Muscle of back (tissue), 11 donors: ENCODE data around the gene ECHS1. TPM values are rescaled to one million over a fixed set of nuclear protein-coding genes. Genes with fewer than 3 reads are reported as not detected.

ENCODE experiments used
- DNase-seq, 3 donors: peaks; one replicate each; pipeline versions ENCODE4 v3.0.0 to v3.0.0-alpha.2; 2013
- polyA plus RNA-seq, 10 donors: library from polyadenylated mRNA; unstranded; fragments of 120-200 nt; gene quantifications; one replicate each; pipeline ENCODE4 v1.2.1, GENCODE V29; 2013; ENCODE audit not compliant: insufficient read length in 10 of 10

The ECHS1 gene
- polyA plus RNA-seq, 10 donors: 96.4 to 132 (median 123) TPM

- no peak for DNase-seq
These were observed 26.7 kb downstream of the ECHS1 start for GRCh38 chr10:133346413-133346812.

DNA sequence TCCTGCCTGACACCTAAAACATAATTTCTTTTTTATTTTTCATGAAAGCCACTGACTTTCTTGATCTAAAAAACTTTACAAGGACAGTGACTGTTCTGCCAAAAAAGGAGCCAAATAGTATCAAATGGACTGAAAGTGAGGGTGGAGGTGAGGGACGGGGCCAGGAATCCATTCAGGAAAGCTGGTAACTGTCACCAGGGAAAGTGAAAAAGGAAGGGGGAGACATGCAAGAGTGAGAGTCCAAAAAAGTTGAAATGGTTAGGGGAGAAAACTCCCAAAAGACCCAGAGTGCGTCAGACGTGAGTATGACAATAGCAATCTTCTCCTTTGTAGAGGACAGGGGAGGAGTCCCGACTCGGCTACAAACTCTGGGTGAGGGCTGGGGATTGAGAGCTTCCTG is 28.9 kb downstream of the ECHS1 start:
- DNase-seq: no peak

- no peak for DNase-seq
These were observed 29.6 kb downstream of the ECHS1 start for GRCh38 chr10:133343558-133343957.

DNA sequence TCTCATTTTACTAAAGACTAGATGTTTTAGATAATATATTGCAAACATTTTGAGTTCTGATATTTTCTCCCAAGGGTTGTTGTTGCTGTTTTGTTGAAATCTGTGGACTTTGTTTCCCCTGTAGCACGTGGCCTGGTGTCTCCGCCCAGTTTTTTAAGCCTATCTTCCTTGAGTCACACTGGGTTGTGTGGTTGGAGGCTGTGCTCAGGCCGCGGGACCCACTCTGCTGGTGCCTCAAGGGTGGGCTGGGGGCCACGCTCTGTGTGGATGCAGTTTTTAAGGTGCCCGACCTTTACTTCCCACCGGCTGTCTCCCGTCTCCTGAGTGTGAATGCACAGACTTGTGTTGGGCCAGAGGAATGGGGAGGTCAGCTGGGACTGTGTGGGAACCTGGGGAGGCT is 30.2 kb downstream of the ECHS1 start:
- DNase-seq: no peak

DNA sequence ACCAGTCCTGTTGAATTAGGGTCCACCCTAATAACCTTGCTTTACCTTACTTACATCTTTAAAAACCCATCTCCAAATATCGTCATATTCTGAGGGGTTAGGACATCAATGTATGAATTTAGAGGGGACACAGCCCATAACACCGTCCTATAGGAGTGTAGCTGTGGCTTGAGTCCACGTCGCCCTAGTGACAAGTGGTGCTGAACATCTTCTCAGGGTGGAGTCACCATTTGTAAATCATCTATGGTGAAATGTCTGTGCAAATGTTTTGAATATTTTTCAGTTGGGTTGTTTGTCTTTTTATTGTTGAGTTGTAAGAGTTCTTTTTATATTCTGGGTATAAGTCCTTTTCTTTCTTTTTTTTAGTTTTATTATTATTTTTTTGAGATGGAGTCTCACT is 31.2 kb downstream of the ECHS1 start:
- no peak for DNase-seq

GRCh38 chr10:133339708-133340380 is 33.3 kb downstream of the ECHS1 start:
- no peak for DNase-seq

- DNase-seq: no peak
These were observed 34.8 kb downstream of the ECHS1 start for GRCh38 chr10:133338080-133339071.

- no peak for DNase-seq
These were observed 35.8 kb downstream of the ECHS1 start for GRCh38 chr10:133337370-133337725.

DNA sequence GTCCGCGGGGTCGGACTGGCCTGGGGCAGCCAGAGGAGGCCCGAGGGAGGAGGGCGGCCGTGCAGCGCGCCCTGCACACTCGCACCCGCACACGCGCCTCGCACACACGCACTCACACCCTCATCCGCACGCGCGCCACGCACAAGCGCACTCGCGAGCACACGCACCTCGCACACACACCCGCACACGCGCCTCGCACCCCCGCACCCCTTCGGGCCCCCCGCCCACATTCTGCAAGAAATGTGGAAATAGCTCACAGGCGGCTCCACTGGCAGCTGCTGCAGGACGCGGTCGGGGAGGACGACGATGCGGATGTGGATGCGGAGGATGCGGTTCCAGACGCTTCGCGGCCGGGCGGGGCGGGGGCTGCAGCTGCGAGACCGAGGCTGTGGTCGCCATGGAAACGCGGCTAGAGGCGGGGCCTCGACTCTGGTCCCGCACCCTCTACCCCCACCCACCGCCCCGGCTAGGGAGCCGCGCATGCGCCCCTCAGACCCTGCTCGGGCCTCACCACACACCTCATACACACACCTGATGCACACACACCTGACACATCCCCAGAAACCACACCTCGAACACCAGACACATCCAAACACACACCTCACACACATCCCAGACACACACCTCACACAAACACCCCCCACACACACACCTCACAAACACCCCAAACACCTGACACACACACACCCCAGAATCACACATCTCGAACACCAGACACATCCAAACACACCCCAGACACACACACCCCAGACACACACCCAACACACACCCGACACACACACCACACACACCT is 36.4 kb downstream of the ECHS1 start, which contains the start of gene CALY:
Gene CALY (minus strand): TSS at position 320 of the 793 bp plus-strand sequence. CDS start 7,907 bp downstream, outside the sequence.
- DNase-seq: peak in 1 of 3 donors; percentile 30

DNA sequence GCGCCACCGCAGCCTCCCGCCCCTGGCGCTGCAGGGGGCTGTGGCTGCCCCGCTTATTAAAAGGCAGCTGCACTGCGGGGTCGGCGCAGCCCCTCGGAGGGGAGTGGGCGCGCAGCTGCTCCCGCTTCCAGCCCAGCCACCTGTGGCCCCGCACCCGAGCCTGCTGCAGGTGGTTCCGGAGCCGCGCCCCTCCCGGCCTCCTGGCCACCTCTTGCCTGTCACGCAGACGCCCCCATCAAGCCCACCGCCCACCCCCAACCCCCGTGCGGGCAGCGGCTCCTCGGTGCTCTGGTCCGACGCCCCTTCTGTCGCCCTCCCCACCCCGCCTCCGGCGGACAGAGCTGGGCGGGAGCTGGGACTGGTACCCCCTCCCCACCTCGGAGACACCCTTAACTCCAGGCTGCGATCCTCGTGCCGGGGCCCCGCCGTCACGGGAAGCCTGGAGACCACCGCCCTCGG is 37.0 kb downstream of the ECHS1 start:
- DNase-seq: no peak

DNA sequence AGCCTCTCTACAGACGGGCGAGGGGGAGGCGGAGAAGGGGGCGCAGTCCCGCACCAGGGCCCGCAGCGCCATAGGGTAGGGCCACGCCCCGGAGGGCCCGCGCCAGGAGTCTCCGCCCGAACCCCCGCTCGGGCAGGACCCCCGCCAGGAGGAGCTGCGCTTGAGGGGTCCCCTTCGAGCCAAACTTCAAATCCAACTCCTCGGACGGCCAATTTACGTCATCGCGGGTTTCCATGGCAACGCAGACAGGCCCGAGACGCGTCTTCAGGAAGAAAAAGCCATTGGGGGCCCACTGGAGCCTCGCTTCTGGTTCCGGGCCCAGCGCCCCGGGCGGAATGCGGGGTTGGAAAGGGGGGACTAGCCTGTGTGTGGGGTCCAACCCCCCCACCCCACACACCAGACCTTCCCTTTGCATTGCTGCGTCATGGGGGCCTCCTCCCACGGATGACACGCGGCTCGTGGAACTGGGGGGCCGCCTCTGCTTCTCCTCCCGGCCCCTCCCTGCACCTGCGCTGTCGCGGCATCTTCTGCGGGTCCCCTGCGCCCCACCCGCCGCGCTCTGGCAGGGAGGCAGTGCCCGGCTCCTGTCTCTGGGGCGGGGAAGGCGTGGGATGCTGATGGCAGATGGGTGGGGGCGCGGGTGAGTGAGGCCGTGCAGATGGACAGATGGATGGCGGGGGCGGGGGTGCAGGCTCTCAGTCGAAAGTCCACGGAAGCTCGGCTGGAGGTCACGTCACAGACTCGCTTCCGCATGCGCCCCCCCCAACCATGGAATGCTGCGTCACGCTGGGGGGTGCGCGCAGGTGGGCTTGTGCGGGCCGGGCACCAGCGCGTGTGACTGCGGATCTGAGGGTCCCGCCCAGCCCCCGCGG is 37.7 kb downstream of the ECHS1 start:
- peak in 2 of 3 donors; percentile 78 to 87 for DNase-seq

DNA sequence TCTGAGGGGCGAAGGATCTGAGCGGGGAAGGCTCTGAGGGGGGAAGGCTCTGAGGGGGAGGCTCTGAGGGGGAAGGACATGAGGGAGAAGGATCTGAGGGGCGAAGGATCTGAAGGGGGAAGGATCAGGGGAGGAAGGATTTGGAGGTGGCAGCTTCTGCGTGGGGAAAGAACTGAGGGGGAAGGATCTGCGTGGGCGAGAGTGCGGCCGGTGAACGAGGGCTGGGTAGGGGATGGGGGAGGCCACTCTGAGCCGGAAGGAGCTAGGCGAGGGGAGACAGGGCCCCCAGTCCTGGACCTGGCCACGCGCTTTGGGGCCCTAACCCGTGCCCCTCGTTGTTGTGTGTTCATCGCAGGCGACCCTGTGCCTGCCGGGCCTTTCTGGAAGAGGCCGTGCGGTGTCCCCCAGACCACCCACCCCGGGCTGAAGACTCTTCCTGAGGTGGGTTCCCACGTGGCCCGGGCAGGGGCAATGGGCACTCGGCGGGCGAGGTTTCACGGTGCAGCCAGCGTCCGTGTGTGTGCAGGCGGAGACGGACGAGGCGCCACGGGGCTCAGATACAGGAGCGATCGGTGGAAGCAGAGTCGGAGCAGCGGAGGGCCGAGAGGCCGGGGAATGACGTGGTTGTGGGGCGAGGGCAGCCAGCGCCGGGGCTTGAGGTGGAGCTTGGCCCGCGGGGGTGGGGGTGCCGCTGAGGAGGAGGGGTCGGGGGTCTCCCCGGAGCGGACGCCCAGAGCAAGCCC is 38.5 kb downstream of the ECHS1 start:
- DNase-seq: no peak

GRCh38 chr10:133332936-133333699 is 40.0 kb downstream of the ECHS1 start:
- DNase-seq: no peak

- DNase-seq: peak; percentile 79 to 93 (median 90)
These were observed 43.5 kb downstream of the ECHS1 start for GRCh38 chr10:133329491-133330202.

DNA sequence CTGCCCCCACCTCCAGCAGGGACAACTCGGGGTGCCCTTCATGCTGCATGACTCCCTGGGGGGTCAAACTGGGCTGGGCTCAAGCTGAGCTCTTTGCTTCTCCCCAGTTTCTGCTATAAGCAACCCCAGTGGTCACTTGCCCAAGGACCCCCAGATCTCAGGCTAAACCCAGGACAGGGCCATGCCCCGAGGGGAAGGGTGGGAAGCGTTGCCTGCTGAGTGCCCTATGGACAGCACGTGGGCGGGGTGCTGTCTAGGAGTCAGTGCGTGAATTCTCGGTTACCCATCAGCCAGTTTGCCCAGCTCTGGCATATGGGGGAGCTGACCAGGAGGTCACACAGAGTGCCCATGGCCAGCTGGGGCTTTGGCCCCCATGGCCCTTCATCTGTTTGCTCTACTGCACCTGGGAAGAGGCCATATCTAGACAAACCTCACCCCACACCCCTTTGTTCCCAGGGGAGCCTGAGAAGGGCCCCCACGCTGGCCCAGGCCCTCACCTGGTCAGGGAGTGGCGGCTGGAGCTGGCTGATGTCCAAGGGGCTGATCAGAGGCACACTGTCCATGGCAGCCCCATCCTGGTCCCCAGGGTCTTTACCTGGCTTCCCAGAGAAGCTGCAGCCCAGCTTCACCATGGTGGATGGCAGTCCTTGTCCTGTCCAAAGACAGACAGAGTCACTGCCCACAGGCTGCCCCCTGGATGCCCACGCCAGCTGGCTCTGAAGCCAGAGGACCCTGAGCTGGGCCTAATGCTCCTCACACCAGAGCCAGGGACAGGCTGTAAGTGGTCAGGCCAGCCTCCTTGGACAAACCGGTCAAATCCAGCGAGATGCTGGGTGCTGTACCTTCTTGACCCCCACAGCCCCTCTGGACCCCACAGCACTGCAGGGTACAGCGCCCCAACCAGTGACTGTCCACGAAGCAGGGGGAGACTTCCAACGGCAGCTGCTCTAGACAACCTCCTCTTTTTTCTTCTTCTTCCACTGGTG is 44.5 kb downstream of the ECHS1 start:
- no peak for DNase-seq

DNA sequence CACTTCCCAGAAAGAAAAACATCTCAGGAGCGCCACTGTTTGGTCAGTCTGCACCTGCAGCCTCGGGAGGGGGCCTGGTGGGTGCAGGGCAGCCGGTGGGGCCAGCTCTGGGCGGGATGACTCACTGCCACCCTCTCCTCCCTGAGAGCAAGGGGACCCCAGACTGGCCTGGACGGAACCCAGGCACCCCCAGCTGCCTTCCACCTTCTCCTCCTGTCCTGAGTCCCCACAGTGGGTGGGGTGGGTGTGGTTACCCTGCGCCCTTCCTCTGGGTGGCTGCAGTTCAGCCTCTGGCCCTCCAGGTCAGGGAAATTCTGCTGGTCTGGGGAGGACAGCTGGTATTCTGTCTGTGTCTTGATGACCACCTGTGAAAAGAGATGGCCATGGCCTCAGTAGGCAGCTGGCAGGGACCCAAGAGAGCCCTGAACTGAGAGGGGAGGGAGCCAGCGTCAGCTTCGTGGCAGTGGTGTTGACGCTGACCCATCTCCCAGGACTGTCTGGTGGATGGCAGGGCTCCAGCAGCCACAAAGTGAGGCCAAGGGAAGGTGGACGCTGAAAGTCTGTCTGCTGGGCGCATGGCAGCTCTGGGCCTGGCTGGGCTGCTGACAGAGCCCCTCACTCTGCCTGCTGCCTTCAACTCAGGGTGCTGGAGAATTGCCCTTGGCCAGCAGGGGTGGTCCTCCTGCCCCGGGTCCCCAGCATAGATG is 45.4 kb downstream of the ECHS1 start:
- DNase-seq: no peak
